IMR-90 (cell line): Measurements from ENCODE around the gene PPIL6. TPM values are rescaled to one million over a fixed set of nuclear protein-coding genes. Genes with fewer than 3 reads are reported as not detected.

Source experiments
- ATAC-seq: fragments of 200-7000 bp; cut with Tn5 transposase; 2 replicates; pipeline ENCODE4 v1.9.1; 2020; ENCODE audit warnings: low read depth, mild to moderate bottlenecking, moderate library complexity
- BruUV-seq: library from RNA; stranded (reverse); fragments of 400-500 nt; replicated peaks from 2 replicates; lab custom pipeline; 2021; lab: Mats Ljungman, UMichigan
- CTCF ChIA-PET: fragments of 300-600 bp; formaldehyde crosslinking; extraction: SDS; loops from one replicate; lab custom pipeline; 2021; ENCODE audit warnings: antibody characterized with exemption; lab: Yijun Ruan, JAX
- POLR2A ChIA-PET: fragments of 300-600 bp; sonication (Branson Sonifier 250); formaldehyde crosslinking; loops from one replicate; lab custom pipeline; 2022; ENCODE audit warnings: antibody characterized with exemption; ENCODE audit not compliant: unreplicated experiment; lab: Charles Lee
- DNase-seq: peaks from one replicate; pipeline ENCODE4 v3.0.0; 2013
- H2AFZ ChIP-seq: replicated peaks from 2 replicates; pipeline ENCODE3; 2013; ENCODE audit warnings: low read length, mild to moderate bottlenecking; ENCODE audit not compliant: poor library complexity
- H2AK5ac ChIP-seq: 2 replicates; pipeline ENCODE4 v1.6.1; 2013; ENCODE audit warnings: low read depth, low read length, inconsistent platforms
- H2AK9ac ChIP-seq: replicated peaks from 2 replicates; pipeline ENCODE3; 2013; ENCODE audit warnings: mild to moderate bottlenecking, low read depth, low read length, moderate library complexity; ENCODE audit not compliant: poor library complexity
- H2BK120ac ChIP-seq: 2 replicates; pipeline ENCODE4 v1.6.1; 2013; ENCODE audit warnings: low read depth, low read length, inconsistent platforms
- H2BK15ac ChIP-seq: 3 replicates; pipeline ENCODE4 v1.6.1; 2013; ENCODE audit warnings: low read depth, low read length, inconsistent platforms
- H2BK20ac ChIP-seq: 2 replicates; pipeline ENCODE4 v1.6.1; 2013; ENCODE audit warnings: low read depth, mild to moderate bottlenecking, inconsistent platforms, low read length, moderate library complexity
- H2BK5ac ChIP-seq: 2 replicates; pipeline ENCODE4 v1.6.1; 2013; ENCODE audit warnings: mild to moderate bottlenecking, low read depth, low read length, inconsistent platforms; ENCODE audit not compliant: poor library complexity, severe bottlenecking
- H3K14ac ChIP-seq: replicated peaks from 2 replicates; pipeline ENCODE4 v1.6.1; 2013; ENCODE audit warnings: low read depth, low read length, inconsistent platforms
- H3K18ac ChIP-seq: 2 replicates; pipeline ENCODE4 v1.6.1; 2013; ENCODE audit warnings: low read depth, low read length, control low read depth
- H3K23ac ChIP-seq: 2 replicates; pipeline ENCODE4 v1.6.1; 2013; ENCODE audit warnings: low read depth, low read length, inconsistent platforms
- H3K27ac ChIP-seq: 2 replicates; pipeline ENCODE4 v1.5.1; 2013; ENCODE audit warnings: mild to moderate bottlenecking, control low read depth, low read length; ENCODE audit not compliant: insufficient read depth
- H3K27me3 ChIP-seq: 2 replicates; pipeline ENCODE4 v1.6.1; 2013; ENCODE audit warnings: low read length; ENCODE audit not compliant: control insufficient read depth, insufficient read depth
- H3K36me3 ChIP-seq: 2 replicates; pipeline ENCODE4 v1.6.1; 2013; ENCODE audit warnings: low read length, mixed read lengths; ENCODE audit not compliant: control insufficient read depth, insufficient read depth
- H3K4ac ChIP-seq: 2 replicates; pipeline ENCODE4 v1.6.1; 2013; ENCODE audit warnings: low read depth, low read length, inconsistent platforms
- H3K4me1 ChIP-seq: 2 replicates; pipeline ENCODE4 v1.6.1; 2013; ENCODE audit warnings: low read length, mixed read lengths; ENCODE audit not compliant: control insufficient read depth, insufficient read depth
- H3K4me2 ChIP-seq: 2 replicates; pipeline ENCODE4 v1.6.1; 2013; ENCODE audit warnings: low read depth, mild to moderate bottlenecking, control low read depth, low read length, moderate library complexity
- H3K4me3 ChIP-seq: 2 replicates; pipeline ENCODE4 v1.5.1; 2013; ENCODE audit warnings: low read depth, mild to moderate bottlenecking, control low read depth, low read length, moderate library complexity; ENCODE audit not compliant: insufficient read depth
- H3K56ac ChIP-seq: 2 replicates; pipeline ENCODE4 v1.6.1; 2013; ENCODE audit warnings: low read length, inconsistent platforms; ENCODE audit not compliant: insufficient read depth; ENCODE audit errors: extremely low read depth
- H3K79me1 ChIP-seq, 2 experiments: 2 replicates each; pipeline ENCODE4 v1.6.1; 2013; ENCODE audit warnings: low read length in 2 of 2, inconsistent platforms in 1 of 2, low read depth in 1 of 2
- H3K9ac ChIP-seq: 2 replicates; pipeline ENCODE4 v1.6.1; 2013; ENCODE audit warnings: low read depth, low read length, control low read depth
- H3K9me1 ChIP-seq: 2 replicates; pipeline ENCODE4 v1.6.1; 2013; ENCODE audit warnings: low read length, inconsistent platforms; ENCODE audit not compliant: insufficient read depth
- H3K9me3 ChIP-seq: 2 replicates; pipeline ENCODE4 v1.6.1; 2013; ENCODE audit warnings: low read length; ENCODE audit not compliant: control insufficient read depth, insufficient read depth
- H4K20me1 ChIP-seq: 2 replicates; pipeline ENCODE4 v1.6.1; 2013; ENCODE audit warnings: low read length, inconsistent platforms; ENCODE audit not compliant: insufficient read depth
- H4K5ac ChIP-seq: 2 replicates; pipeline ENCODE4 v1.6.1; 2013; ENCODE audit warnings: mild to moderate bottlenecking, low read depth, low read length, control low read depth
- H4K8ac ChIP-seq, 2 experiments: 2 replicates each; pipeline ENCODE4 v1.6.1; 2013; ENCODE audit warnings: low read depth in 2 of 2, low read length in 2 of 2, control low read depth in 1 of 2, inconsistent platforms in 1 of 2
- H4K91ac ChIP-seq: 2 replicates; pipeline ENCODE4 v1.6.1; 2013; ENCODE audit warnings: low read depth, low read length, inconsistent platforms; ENCODE audit not compliant: insufficient read depth
- BHLHE40 ChIP-seq: fragments of 150-350 bp; IDR thresholded peaks from 2 replicates; pipeline ENCODE4 v1.6.1; 2016; ENCODE audit warnings: mild to moderate bottlenecking, low read depth, low read length
- CEBPB ChIP-seq: IDR thresholded peaks from 2 replicates; pipeline ENCODE4 v1.6.1; 2012; ENCODE audit warnings: low read depth, low read length, improper control_type of control experiment
- CHD1 ChIP-seq: IDR thresholded peaks from 2 replicates; pipeline ENCODE4 v1.6.1; 2012; ENCODE audit warnings: low read depth, low read length, improper control_type of control experiment
- FOS ChIP-seq: fragments of 150-350 bp; IDR thresholded peaks from 2 replicates; pipeline ENCODE4 v1.6.1; 2016; ENCODE audit warnings: low read depth, low read length
- MAFK ChIP-seq: IDR thresholded peaks from 2 replicates; pipeline ENCODE4 v1.6.1; 2012; ENCODE audit warnings: low read depth, low read length, improper control_type of control experiment
- MAZ ChIP-seq: IDR thresholded peaks from 2 replicates; pipeline ENCODE4 v1.6.1; 2012; ENCODE audit warnings: low read depth, mild to moderate bottlenecking, low read length, improper control_type of control experiment, moderate library complexity, borderline replicate concordance
- MXI1 ChIP-seq: IDR thresholded peaks from 2 replicates; pipeline ENCODE4 v1.6.1; 2012; ENCODE audit warnings: low read depth, mild to moderate bottlenecking, low read length, moderate library complexity, borderline replicate concordance
- NFE2L2 ChIP-seq: fragments of 150-350 bp; IDR thresholded peaks from 2 replicates; pipeline ENCODE4 v1.6.1; 2016; ENCODE audit warnings: low read depth, mild to moderate bottlenecking, low read length
- POLR2A ChIP-seq: IDR thresholded peaks from 2 replicates; pipeline ENCODE4 v1.6.1; 2012; ENCODE audit warnings: mild to moderate bottlenecking, low read depth, low read length
- RAD21 ChIP-seq: IDR thresholded peaks from 2 replicates; pipeline ENCODE4 v1.6.1; 2012; ENCODE audit warnings: low read length, improper control_type of control experiment
- RCOR1 ChIP-seq: IDR thresholded peaks from 2 replicates; pipeline ENCODE4 v1.6.1; 2012; ENCODE audit warnings: mild to moderate bottlenecking, low read length, improper control_type of control experiment; ENCODE audit not compliant: insufficient replicate concordance
- RFX5 ChIP-seq: IDR thresholded peaks from 2 replicates; pipeline ENCODE4 v1.8.0; 2012; ENCODE audit warnings: low read depth, mild to moderate bottlenecking, low read length, moderate library complexity
- SMC3 ChIP-seq: fragments of 150-350 bp; IDR thresholded peaks from 2 replicates; pipeline ENCODE4 v1.6.1; 2016; ENCODE audit warnings: low read depth, mild to moderate bottlenecking, antibody characterized with exemption, low read length, moderate library complexity
- WGBS, 2 experiments: methylation state at CpG; one replicate each; pipeline versions ENCODE4 v1.1.5 to v1.1.7; 2013; ENCODE audit warnings: missing lambda C conversion rate in 2 of 2; ENCODE audit not compliant: insufficient read length in 1 of 2; ENCODE audit errors: extremely low coverage in 2 of 2; 5-methylcytosine and 5-hydroxymethylcytosine counted together
- dilution Hi-C: fragments of 300-500 bp; cut with HindIII; formaldehyde crosslinking; loops from one replicate; pipeline ENCODE4 v1.14.3; 2018; ENCODE audit warnings: low sequenced_read_pairs; ENCODE audit not compliant: unreplicated experiment
- in situ Hi-C: fragments of 300-500 bp; cut with MboI; formaldehyde crosslinking; loops from 3 replicates; pipeline ENCODE4 v1.14.3; 2019; ENCODE audit warnings: low sequenced_read_pairs, inconsistent platforms, mixed read lengths
- intact Hi-C: fragments of 100-400 bp; cut with micrococcal nuclease; formaldehyde crosslinking; loops from 2 replicates; pipeline ENCODE4 v1.10.0; 2022
- polyA plus RNA-seq, 3 experiments: library from polyadenylated mRNA; depleted of rRNA; stranded (reverse); fragments of >200 nt; gene quantifications; 2 replicates each; pipeline ENCODE4 v1.2.3, GENCODE V29; 2012; ENCODE audit warnings: low replicate concordance in 1 of 3
- total RNA-seq: library from RNA; depleted of rRNA; stranded (reverse); fragments of >200 nt; gene quantifications from 2 replicates; pipeline ENCODE4 v1.2.3, GENCODE V29; 2012
- TF ChIP-seq, protein P1 (sequence below): fragments of 150-350 bp; IDR thresholded peaks from 2 replicates; pipeline ENCODE4 v1.6.1; 2017; ENCODE audit warnings: mild to moderate bottlenecking, antibody characterized with exemption, low read length, low read depth
- TF ChIP-seq, protein P2 (sequence below): fragments of 150-350 bp; IDR thresholded peaks from 2 replicates; pipeline ENCODE4 v1.6.1; 2016; ENCODE audit warnings: low read depth, mild to moderate bottlenecking, low read length, moderate library complexity, borderline replicate concordance
- TF ChIP-seq, protein P3 (sequence below): conservative IDR thresholded peaks from 2 replicates; pipeline ENCODE4 v1.5.1; 2012; ENCODE audit warnings: mild to moderate bottlenecking, low read depth, low read length, improper control_type of control experiment

PPIL6 gene
- total and polyA plus RNA-seq, 2 of the 4 experiments (the other 2 are of a cell fraction) = 0.15 to 0.18 TPM

DNA sequence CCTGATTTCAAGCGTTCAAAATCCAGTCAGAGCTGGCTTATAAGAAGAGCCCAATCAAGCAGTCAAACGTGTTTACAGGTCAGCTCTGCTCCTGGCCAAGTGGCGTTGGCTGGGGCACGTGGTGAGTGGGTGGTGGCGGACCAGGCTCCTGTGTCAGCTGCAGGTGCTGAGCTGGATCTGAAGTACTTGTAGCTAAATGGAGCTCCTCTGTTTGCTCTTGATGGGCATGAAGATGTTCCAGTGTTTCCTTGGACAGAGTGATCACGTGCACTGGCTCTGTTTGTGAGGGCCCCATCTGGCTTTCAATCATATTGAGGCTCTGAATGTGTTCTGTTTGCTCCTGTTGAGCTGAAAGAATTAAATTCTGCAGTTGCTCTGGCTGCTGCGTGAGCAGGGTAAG, 25.3 kb upstream of the PPIL6 start:
- H3K36me3 ChIP-seq = peaks cover 35% of the 10 kb centered on the region
- no peak overlapping the region for H3K4ac ChIP-seq
- H3K23ac ChIP-seq = no peak overlapping the region
- H3K14ac ChIP-seq = no peak overlapping the region
- H3K18ac ChIP-seq = no peak overlapping the region
- no peak overlapping the region for H3K56ac ChIP-seq
- no peak overlapping the region for H2BK15ac ChIP-seq
- no peak overlapping the region for H4K5ac ChIP-seq
- no peak overlapping the region for H3K9ac ChIP-seq
- no peak overlapping the region for H2BK5ac ChIP-seq
- H3K27ac ChIP-seq = no peak overlapping the region
- H3K4me3 ChIP-seq = no peak overlapping the region
- H3K27me3 ChIP-seq = no peaks in the 10 kb centered on the region
- H2BK20ac ChIP-seq = no peak overlapping the region
- peaks cover 15 to 39% of the 10 kb centered on the region in 2 experiments; a peak in 3 of 4 replicates for H3K79me1 ChIP-seq
- no peak for TF ChIP-seq POLR2A
- TF ChIP-seq, protein P1, sequence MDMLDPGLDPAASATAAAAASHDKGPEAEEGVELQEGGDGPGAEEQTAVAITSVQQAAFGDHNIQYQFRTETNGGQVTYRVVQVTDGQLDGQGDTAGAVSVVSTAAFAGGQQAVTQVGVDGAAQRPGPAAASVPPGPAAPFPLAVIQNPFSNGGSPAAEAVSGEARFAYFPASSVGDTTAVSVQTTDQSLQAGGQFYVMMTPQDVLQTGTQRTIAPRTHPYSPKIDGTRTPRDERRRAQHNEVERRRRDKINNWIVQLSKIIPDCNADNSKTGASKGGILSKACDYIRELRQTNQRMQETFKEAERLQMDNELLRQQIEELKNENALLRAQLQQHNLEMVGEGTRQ = no peak
- no peak for TF ChIP-seq SMC3
- TF ChIP-seq RAD21 = no peak
- TF ChIP-seq MAZ = no peak
- no peak for TF ChIP-seq CEBPB
- TF ChIP-seq CHD1 = no peak
- no peak for TF ChIP-seq FOS
- TF ChIP-seq RFX5 = no peak
- TF ChIP-seq RCOR1 = no peak
- TF ChIP-seq BHLHE40 = no peak
- no peak for TF ChIP-seq NFE2L2
- no peak for TF ChIP-seq MXI1
- TF ChIP-seq, protein P2, sequence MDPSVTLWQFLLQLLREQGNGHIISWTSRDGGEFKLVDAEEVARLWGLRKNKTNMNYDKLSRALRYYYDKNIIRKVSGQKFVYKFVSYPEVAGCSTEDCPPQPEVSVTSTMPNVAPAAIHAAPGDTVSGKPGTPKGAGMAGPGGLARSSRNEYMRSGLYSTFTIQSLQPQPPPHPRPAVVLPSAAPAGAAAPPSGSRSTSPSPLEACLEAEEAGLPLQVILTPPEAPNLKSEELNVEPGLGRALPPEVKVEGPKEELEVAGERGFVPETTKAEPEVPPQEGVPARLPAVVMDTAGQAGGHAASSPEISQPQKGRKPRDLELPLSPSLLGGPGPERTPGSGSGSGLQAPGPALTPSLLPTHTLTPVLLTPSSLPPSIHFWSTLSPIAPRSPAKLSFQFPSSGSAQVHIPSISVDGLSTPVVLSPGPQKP = no peak
- TF ChIP-seq, protein P3, sequence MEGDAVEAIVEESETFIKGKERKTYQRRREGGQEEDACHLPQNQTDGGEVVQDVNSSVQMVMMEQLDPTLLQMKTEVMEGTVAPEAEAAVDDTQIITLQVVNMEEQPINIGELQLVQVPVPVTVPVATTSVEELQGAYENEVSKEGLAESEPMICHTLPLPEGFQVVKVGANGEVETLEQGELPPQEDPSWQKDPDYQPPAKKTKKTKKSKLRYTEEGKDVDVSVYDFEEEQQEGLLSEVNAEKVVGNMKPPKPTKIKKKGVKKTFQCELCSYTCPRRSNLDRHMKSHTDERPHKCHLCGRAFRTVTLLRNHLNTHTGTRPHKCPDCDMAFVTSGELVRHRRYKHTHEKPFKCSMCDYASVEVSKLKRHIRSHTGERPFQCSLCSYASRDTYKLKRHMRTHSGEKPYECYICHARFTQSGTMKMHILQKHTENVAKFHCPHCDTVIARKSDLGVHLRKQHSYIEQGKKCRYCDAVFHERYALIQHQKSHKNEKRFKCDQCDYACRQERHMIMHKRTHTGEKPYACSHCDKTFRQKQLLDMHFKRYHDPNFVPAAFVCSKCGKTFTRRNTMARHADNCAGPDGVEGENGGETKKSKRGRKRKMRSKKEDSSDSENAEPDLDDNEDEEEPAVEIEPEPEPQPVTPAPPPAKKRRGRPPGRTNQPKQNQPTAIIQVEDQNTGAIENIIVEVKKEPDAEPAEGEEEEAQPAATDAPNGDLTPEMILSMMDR = no peak
- TF ChIP-seq MAFK = no peak
- 100% methylated on average over 2 of the region's 7 CpGs; no CpG with 5 or more reads in 1 of the 2 experiments for WGBS, 2 experiments
- H4K20me1 ChIP-seq = no peaks in the 10 kb centered on the region; the same call in 1 of the 2 replicates
- no peak for ATAC-seq
- ChIA-PET POLR2A (no interaction called here), CTCF (no interaction called here)
- BruUV-seq = TSS peak; percentile 25
- no peak overlapping the region for H3K4me2 ChIP-seq
- H3K9me1 ChIP-seq = peaks cover 7% of the 10 kb centered on the region
- no peak overlapping the region for H4K8ac ChIP-seq
- no peak overlapping the region for H2BK120ac ChIP-seq
- H4K91ac ChIP-seq = no peak overlapping the region
- no peak overlapping the region for H2AK9ac ChIP-seq
- dilution Hi-C loops = no loop called here
- peaks cover 5% of the 10 kb centered on the region for H3K4me1 ChIP-seq
- in situ Hi-C loops = no loop called here
- no peak overlapping the region for H2AFZ ChIP-seq
- no peak for DNase-seq
- intact Hi-C loops = no loop called here
- H3K9me3 ChIP-seq = no peaks in the 10 kb centered on the region
- H2AK5ac ChIP-seq = no peak overlapping the region
